GM23338 (cell line): ENCODE measurements around the gene CARMIL1. TPM values are rescaled to one million over a fixed set of nuclear protein-coding genes. Genes with fewer than 3 reads are reported as not detected.

Experiments
- ATAC-seq: fragments of 200-7000 bp; cut with Tn5 transposase; 3 replicates; pipeline ENCODE4 v1.9.1; 2020
- DNase-seq: peaks from one replicate; pipeline ENCODE4 v3.0.0-alpha.2; 2015; ENCODE audit warnings: low spot score
- H2AFZ ChIP-seq: fragments of 200-600 bp; sonication (generic); 2 replicates; pipeline ENCODE4 v1.8.0; 2016; ENCODE audit warnings: antibody characterized with exemption, mild to moderate bottlenecking, moderate library complexity
- H3F3A ChIP-seq: fragments of 200-600 bp; sonication (generic); replicated peaks from 2 replicates; pipeline ENCODE4 v1.8.0; 2017; ENCODE audit warnings: antibody characterized with exemption, mixed run types, low read depth
- H3K27ac ChIP-seq: fragments of 200-600 bp; sonication (generic); 2 replicates; pipeline ENCODE4 v1.6.1; 2016; ENCODE audit warnings: low read depth
- H3K27me3 ChIP-seq: fragments of 200-600 bp; sonication (generic); 2 replicates; pipeline ENCODE4 v1.8.0; 2016; ENCODE audit warnings: mild to moderate bottlenecking, mixed run types, moderate library complexity; ENCODE audit not compliant: insufficient read depth
- H3K36me3 ChIP-seq: fragments of 200-600 bp; sonication (generic); 2 replicates; pipeline ENCODE4 v1.8.0; 2016; ENCODE audit warnings: mild to moderate bottlenecking; ENCODE audit not compliant: insufficient read depth
- H3K4me1 ChIP-seq: fragments of 200-600 bp; sonication (generic); 2 replicates; pipeline ENCODE4 v1.8.0; 2016; ENCODE audit warnings: mild to moderate bottlenecking, moderate library complexity; ENCODE audit not compliant: insufficient read depth
- H3K4me2 ChIP-seq: fragments of 200-600 bp; sonication (generic); 2 replicates; pipeline ENCODE4 v1.7.1; 2017; ENCODE audit warnings: mixed run types
- H3K4me3 ChIP-seq: fragments of 200-600 bp; sonication (generic); 2 replicates; pipeline ENCODE4 v1.6.1; 2016; ENCODE audit warnings: mixed run types
- H3K79me2 ChIP-seq: fragments of 200-600 bp; sonication (generic); replicated peaks from 2 replicates; pipeline ENCODE4 v1.8.0; 2017; ENCODE audit warnings: mild to moderate bottlenecking; ENCODE audit not compliant: insufficient read depth
- H3K9me2 ChIP-seq: fragments of 200-600 bp; sonication (generic); 2 replicates; pipeline ENCODE4 v1.8.0; 2017; ENCODE audit not compliant: insufficient read depth
- H4K20me1 ChIP-seq: fragments of 200-600 bp; sonication (generic); replicated peaks from 2 replicates; pipeline ENCODE4 v1.8.0; 2017; ENCODE audit warnings: mild to moderate bottlenecking; ENCODE audit not compliant: insufficient read depth
- H3K27ac Mint-ChIP-seq: 2 replicates; pipeline ENCODE4 v1.8.0; 2020; ENCODE audit warnings: inconsistent platforms, mild to moderate bottlenecking, moderate library complexity, mixed read lengths
- H3K27me3 Mint-ChIP-seq: 3 replicates; pipeline ENCODE4 v1.8.0; 2022; ENCODE audit warnings: low read depth, mild to moderate bottlenecking, moderate library complexity, mixed read lengths, inconsistent platforms; ENCODE audit not compliant: insufficient read depth, poor library complexity
- H3K36me3 Mint-ChIP-seq: 3 replicates; pipeline ENCODE4 v1.8.0; 2021; ENCODE audit warnings: low read depth, mild to moderate bottlenecking, inconsistent platforms, moderate library complexity, mixed read lengths
- H3K4me1 Mint-ChIP-seq: 3 replicates; pipeline ENCODE4 v1.8.0; 2020; ENCODE audit warnings: mild to moderate bottlenecking, inconsistent platforms, mixed read lengths
- H3K4me3 Mint-ChIP-seq: 3 replicates; pipeline ENCODE4 v1.8.0; 2021; ENCODE audit warnings: moderate library complexity, mild to moderate bottlenecking, inconsistent platforms, mixed read lengths
- H3K9me3 Mint-ChIP-seq: 3 replicates; pipeline ENCODE4 v1.8.0; 2020; ENCODE audit warnings: moderate library complexity, mild to moderate bottlenecking, inconsistent platforms, mixed read lengths
- CREB1 ChIP-seq: fragments of 250-450 bp; sonication (Bioruptor Pico); IDR thresholded peaks from 2 replicates; pipeline ENCODE4 v1.5.0; 2020; ENCODE audit warnings: low read depth, mild to moderate bottlenecking, moderate library complexity
- EZH2 ChIP-seq: fragments of 200-600 bp; sonication (generic); IDR thresholded peaks from one replicate; pipeline ENCODE4 v1.8.0; 2017; ENCODE audit warnings: antibody characterized with exemption, mild to moderate bottlenecking, low read depth; ENCODE audit not compliant: unreplicated experiment
- POLR2AphosphoS5 ChIP-seq: IDR thresholded peaks from 2 replicates; pipeline ENCODE4 v1.6.1; 2016; ENCODE audit warnings: antibody characterized with exemption, low read depth
- STAT1 ChIP-seq: IDR thresholded peaks from one replicate; pipeline ENCODE4 v1.6.1; 2016; ENCODE audit warnings: antibody characterized with exemption; ENCODE audit not compliant: unreplicated experiment
- ZNF331 ChIP-seq: fragments of 250-450 bp; sonication (Bioruptor Pico); IDR thresholded peaks from 2 replicates; pipeline ENCODE4 v1.5.0; 2020; ENCODE audit warnings: low read depth, mild to moderate bottlenecking, moderate library complexity
- ZNF462 ChIP-seq: fragments of 250-450 bp; sonication (Bioruptor Pico); IDR thresholded peaks from 2 replicates; pipeline ENCODE4 v1.5.0; 2020; ENCODE audit warnings: mild to moderate bottlenecking, moderate library complexity
- polyA plus RNA-seq: library from polyadenylated mRNA; unstranded; fragments of >200 nt; fragmentation: Nextera tagmentation; extraction: Ambion mirVana; gene quantifications from 2 replicates; pipeline ENCODE4 v1.2.1, GENCODE V29; 2016
- total RNA-seq: library from RNA; depleted of rRNA; stranded (reverse); fragments of >200 nt; shearing (Covaris generic); gene quantifications from 2 replicates; pipeline ENCODE4 v1.2.3, GENCODE V29; 2014
- TF ChIP-seq, protein P1 (sequence below), 2 experiments: fragments of 200-600 bp in 1 of 2; sonication (generic) in 1 of 2; conservative IDR thresholded peaks; 2 replicates each; pipeline versions ENCODE4 v1.5.1 to v1.6.1; 2016 to 2017; ENCODE audit warnings: antibody characterized with exemption in 2 of 2, low read depth in 2 of 2, mild to moderate bottlenecking in 2 of 2, moderate library complexity in 1 of 2
- TF ChIP-seq, protein P2 (sequence below): IDR thresholded peaks from 2 replicates; pipeline ENCODE4 v1.6.1; 2016; ENCODE audit warnings: antibody characterized with exemption

Gene CARMIL1
- total and polyA plus RNA-seq, 2 experiments from 2014 or later: 43.2 to 66.9 TPM

DNA sequence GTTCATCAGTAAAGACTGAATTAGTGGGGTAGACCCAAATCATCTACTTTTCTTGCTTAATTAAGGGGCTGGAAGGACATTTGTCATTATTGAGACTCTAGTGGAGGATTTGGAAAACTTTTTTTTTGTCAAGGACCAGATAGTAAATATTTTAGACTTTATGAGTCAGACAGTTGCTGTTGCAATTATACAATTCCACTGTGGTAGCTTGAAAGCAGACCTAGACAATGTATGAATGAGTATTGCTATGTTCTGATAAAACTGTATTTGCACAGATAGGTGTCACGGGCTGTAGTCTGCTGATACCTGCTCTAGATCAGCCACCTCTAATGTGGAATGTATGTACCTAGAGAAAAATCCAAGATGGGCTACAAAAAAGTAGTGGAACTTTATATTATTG, 175.0 kb downstream of the CARMIL1 start:
- H3K4me2 ChIP-seq: no peak overlapping the region
- Mint-ChIP-seq H3K27me3 (no peaks in the 10 kb centered on the region), H3K9me3 (no peaks in the 10 kb centered on the region), H3K4me1 (peaks cover 21% of the 10 kb centered on the region), H3K27ac (no peak overlapping the region; the same call in 1 of the 2 replicates), H3K36me3 (no peaks in the 10 kb centered on the region), H3K4me3 (no peak overlapping the region)
- no peaks in the 10 kb centered on the region for H3K27me3 ChIP-seq
- no peaks in the 10 kb centered on the region for H3K36me3 ChIP-seq
- no peak for ATAC-seq
- H2AFZ ChIP-seq: no peak overlapping the region
- H3K4me1 ChIP-seq: peaks cover 10% of the 10 kb centered on the region
- no peak for DNase-seq
- no peaks in the 10 kb centered on the region for H3K79me2 ChIP-seq
- TF ChIP-seq CREB1 (CRISPR knock-in tag): no peak
- TF ChIP-seq EZH2: no peak
- no peak for TF ChIP-seq ZNF462 (CRISPR knock-in tag)
- no peak for TF ChIP-seq STAT1
- TF ChIP-seq, protein P1, sequence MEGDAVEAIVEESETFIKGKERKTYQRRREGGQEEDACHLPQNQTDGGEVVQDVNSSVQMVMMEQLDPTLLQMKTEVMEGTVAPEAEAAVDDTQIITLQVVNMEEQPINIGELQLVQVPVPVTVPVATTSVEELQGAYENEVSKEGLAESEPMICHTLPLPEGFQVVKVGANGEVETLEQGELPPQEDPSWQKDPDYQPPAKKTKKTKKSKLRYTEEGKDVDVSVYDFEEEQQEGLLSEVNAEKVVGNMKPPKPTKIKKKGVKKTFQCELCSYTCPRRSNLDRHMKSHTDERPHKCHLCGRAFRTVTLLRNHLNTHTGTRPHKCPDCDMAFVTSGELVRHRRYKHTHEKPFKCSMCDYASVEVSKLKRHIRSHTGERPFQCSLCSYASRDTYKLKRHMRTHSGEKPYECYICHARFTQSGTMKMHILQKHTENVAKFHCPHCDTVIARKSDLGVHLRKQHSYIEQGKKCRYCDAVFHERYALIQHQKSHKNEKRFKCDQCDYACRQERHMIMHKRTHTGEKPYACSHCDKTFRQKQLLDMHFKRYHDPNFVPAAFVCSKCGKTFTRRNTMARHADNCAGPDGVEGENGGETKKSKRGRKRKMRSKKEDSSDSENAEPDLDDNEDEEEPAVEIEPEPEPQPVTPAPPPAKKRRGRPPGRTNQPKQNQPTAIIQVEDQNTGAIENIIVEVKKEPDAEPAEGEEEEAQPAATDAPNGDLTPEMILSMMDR (conservative IDR thresholded peaks at IDR 0.05; ENCODE audit: low read depth in 2 of 2): no peak
- no peak for TF ChIP-seq ZNF331 (CRISPR knock-in tag)
- no peak for TF ChIP-seq POLR2AphosphoS5
- TF ChIP-seq, protein P2, sequence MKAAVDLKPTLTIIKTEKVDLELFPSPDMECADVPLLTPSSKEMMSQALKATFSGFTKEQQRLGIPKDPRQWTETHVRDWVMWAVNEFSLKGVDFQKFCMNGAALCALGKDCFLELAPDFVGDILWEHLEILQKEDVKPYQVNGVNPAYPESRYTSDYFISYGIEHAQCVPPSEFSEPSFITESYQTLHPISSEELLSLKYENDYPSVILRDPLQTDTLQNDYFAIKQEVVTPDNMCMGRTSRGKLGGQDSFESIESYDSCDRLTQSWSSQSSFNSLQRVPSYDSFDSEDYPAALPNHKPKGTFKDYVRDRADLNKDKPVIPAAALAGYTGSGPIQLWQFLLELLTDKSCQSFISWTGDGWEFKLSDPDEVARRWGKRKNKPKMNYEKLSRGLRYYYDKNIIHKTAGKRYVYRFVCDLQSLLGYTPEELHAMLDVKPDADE: no peak
- H3K27ac ChIP-seq: no peak overlapping the region
- H3K4me3 ChIP-seq: no peak overlapping the region
- H3F3A ChIP-seq: no peaks in the 10 kb centered on the region
- H3K9me2 ChIP-seq: no peaks in the 10 kb centered on the region
- H4K20me1 ChIP-seq: no peaks in the 10 kb centered on the region
